ENCODE measurements around the gene SLC5A11. TPM values are rescaled to one million over a fixed set of nuclear protein-coding genes. Genes with fewer than 3 reads are reported as not detected.

Gene SLC5A11
- total RNA-seq, 1 experiment from 2014 or later = 0.22 TPM

DNA sequence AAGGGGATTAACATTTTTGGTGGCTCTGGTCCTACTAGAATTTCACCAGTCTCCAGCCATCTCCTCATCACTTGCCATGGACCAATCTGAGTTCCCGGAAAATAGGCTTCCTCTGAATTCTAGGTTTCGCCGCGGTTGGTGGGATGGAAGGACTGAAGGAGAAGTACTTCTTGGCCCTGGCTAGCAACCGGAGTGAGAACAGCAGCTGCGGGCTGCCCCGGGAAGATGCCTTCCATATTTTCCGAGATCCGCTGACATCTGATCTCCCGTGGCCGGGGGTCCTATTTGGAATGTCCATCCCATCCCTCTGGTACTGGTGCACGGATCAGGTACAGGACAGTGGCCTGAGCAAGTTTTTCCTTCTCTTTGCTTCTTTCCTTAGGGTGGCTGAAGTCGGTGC lies 45.0 kb downstream of the SLC5A11 start:
- H3K79me2 ChIP-seq (ENCODE audit: insufficient read depth, low read length) = no peaks in the 10 kb centered on the region
- no peak for DNase-seq
- no peak overlapping the region for H3K14ac ChIP-seq (ENCODE audit: insufficient read depth, low read length)
- WGBS (ENCODE audit: extremely low coverage, insufficient read length, low lambda C conversion rate) = no CpG with 5 or more reads among the region's 13 CpGs
- no peak overlapping the region for H3K4me2 ChIP-seq (ENCODE audit: insufficient read depth, insufficient read length, low read length)
- Mint-ChIP-seq H3K9me3 (no peaks in the 10 kb centered on the region; a peak in 1 of 5 replicates), H3K27ac (no peak overlapping the region), H3K4me3 (no peak overlapping the region), H3K4me1 (no peaks in the 10 kb centered on the region), H3K36me3 (ENCODE audit: insufficient read depth in 1 of 3, low read depth in 3 of 3) (no peaks in the 10 kb centered on the region), H3K27me3 (ENCODE audit: low read depth) (peaks cover 3% of the 10 kb centered on the region)
- H2BK120ac ChIP-seq (ENCODE audit: low read depth, low read length, poor library complexity, severe bottlenecking) = no peak overlapping the region
- H4K5ac ChIP-seq (ENCODE audit: insufficient read length, low read depth, low read length) = no peak overlapping the region
- H3K56ac ChIP-seq (ENCODE audit: insufficient read length, low read depth, low read length) = no peak overlapping the region
- H2BK20ac ChIP-seq (ENCODE audit: low read depth, low read length, poor library complexity, severe bottlenecking) = no peak overlapping the region
- H2AFZ ChIP-seq (ENCODE audit: low read length) = no peak overlapping the region
- H2BK12ac ChIP-seq (ENCODE audit: insufficient read length, low read depth, low read length) = no peak overlapping the region
- H3K27me3 ChIP-seq (ENCODE audit: insufficient read depth, low read length) = no peaks in the 10 kb centered on the region
- no peaks in the 10 kb centered on the region for H3K79me1 ChIP-seq (ENCODE audit: insufficient read depth, low read depth, low read length, poor library complexity, severe bottlenecking)
- no peaks in the 10 kb centered on the region for H4K20me1 ChIP-seq (ENCODE audit: control insufficient read depth, insufficient read depth, insufficient read length)
- H2AK5ac ChIP-seq (ENCODE audit: insufficient read length, low read length) = no peak overlapping the region
- H4K91ac ChIP-seq (ENCODE audit: insufficient read length, low read depth, low read length) = no peak overlapping the region
- no peak overlapping the region for H4K8ac ChIP-seq (replicated peaks; ENCODE audit: insufficient read length, low read depth, low read length)
- TF ChIP-seq CTCF (conservative IDR thresholded peaks at IDR 0.05) = no peak
- no peaks in the 10 kb centered on the region for H3K23me2 ChIP-seq (ENCODE audit: insufficient read length, low read depth, low read length, poor library complexity, severe bottlenecking)
- no peak overlapping the region for H3K9ac ChIP-seq (ENCODE audit: extremely low read depth, insufficient read length, low read length)
- H2BK15ac ChIP-seq (ENCODE audit: low read depth, low read length) = no peak overlapping the region
- no peak overlapping the region for H3T11ph ChIP-seq (ENCODE audit: low read length)
- no peak overlapping the region for H3K27ac ChIP-seq (ENCODE audit: insufficient read length, low read depth, low read length)
- H3K9me3 ChIP-seq (ENCODE audit: control insufficient read depth, low read depth, low read length) = no peaks in the 10 kb centered on the region
- H3K18ac ChIP-seq (ENCODE audit: insufficient read length, low read depth, low read length) = no peak overlapping the region
- H2BK5ac ChIP-seq (ENCODE audit: insufficient read length, low read length) = no peak overlapping the region
- no peak overlapping the region for H3K4ac ChIP-seq (ENCODE audit: low read depth, low read length)
- no peaks in the 10 kb centered on the region for H3K4me1 ChIP-seq (ENCODE audit: insufficient read depth, low read length)
- H3K23ac ChIP-seq (ENCODE audit: insufficient read length, low read depth, low read length) = no peak overlapping the region

Data from H9 (cell line).